ENCODE results near the gene MTOR. TPM values are rescaled to one million over a fixed set of nuclear protein-coding genes. Genes with fewer than 3 reads are reported as not detected.
A peak's percentile ranks its signal among the peaks of the same experiment; 100 is the strongest.
"Not testable (repeated sequence)": the region's sequence is repeated elsewhere in the genome, so short reads cannot be mapped to it uniquely, and the experiment has no call there.

Gene MTOR
- polyA plus RNA-seq, 4 donors, result 11.3 to 22.9 (median 17.7) TPM

- Histone ChIP-seq H3K9me3 (ENCODE audit: control insufficient read depth in 2 of 2, insufficient read depth in 1 of 2, low read depth in 1 of 2, low read length in 1 of 2) (no peaks in the 10 kb centered on the region), H3K36me3 (ENCODE audit: control insufficient read depth in 3 of 3, insufficient read depth in 2 of 3, low read depth in 1 of 3, low read length in 3 of 3) (peaks cover 0 to 9% (median 0%) of the 10 kb centered on the region in 3 donors), H3K27ac (ENCODE audit: low read depth in 1 of 3, low read length in 2 of 3) (peak overlapping the region; percentile 96 to 97 (median 96)), H3K4me3 (ENCODE audit: low read depth in 1 of 3, low read length in 3 of 3) (peak overlapping the region; percentile 73 to 96 (median 85)), H3K4me1 (ENCODE audit: control insufficient read depth in 3 of 3, insufficient read depth in 2 of 3, low read depth in 1 of 3, low read length in 2 of 3) (peaks cover 0 to 12% (median 5%) of the 10 kb centered on the region in 3 donors), H3K27me3 (ENCODE audit: control insufficient read depth in 3 of 3, insufficient read depth in 3 of 3, low read length in 3 of 3) (no peaks in the 10 kb centered on the region)
- 2 to 4% (median 3%) methylated on average over 22 of the region's 22 CpGs for WGBS, 3 donors
- FAIRE-seq (no peak), DNase-seq (no peak)
Observed at GRCh38 chr1:11273595-11274234, 11.4 kb upstream of the MTOR start.

- Histone ChIP-seq H3K9me3 (ENCODE audit: control insufficient read depth in 2 of 2, insufficient read depth in 1 of 2, low read depth in 1 of 2, low read length in 1 of 2) (no peaks in the 10 kb centered on the region), H3K27ac (ENCODE audit: low read depth in 1 of 3, low read length in 2 of 3) (peak within 1 kb of the TSS; percentile 96 to 97 (median 96)), H3K27me3 (ENCODE audit: control insufficient read depth in 3 of 3, insufficient read depth in 3 of 3, low read length in 3 of 3) (no peaks in the 10 kb centered on the region), H3K36me3 (ENCODE audit: control insufficient read depth in 3 of 3, insufficient read depth in 2 of 3, low read depth in 1 of 3, low read length in 3 of 3) (peaks cover 0 to 9% (median 0%) of the 10 kb centered on the region in 3 donors), H3K4me1 (ENCODE audit: control insufficient read depth in 3 of 3, insufficient read depth in 2 of 3, low read depth in 1 of 3, low read length in 2 of 3) (peaks cover 0 to 12% (median 5%) of the 10 kb centered on the region in 3 donors), H3K4me3 (ENCODE audit: low read depth in 1 of 3, low read length in 3 of 3) (peak within 1 kb of the TSS; percentile 73 to 96 (median 85))
- FAIRE-seq, result no peak
- 0 to 1% (median 0%) methylated on average over 27 to 55 of the region's 64 CpGs for WGBS, 3 donors
- DNase-seq, result peak; percentile 88 to 96
Observed at GRCh38 chr1:11272832-11273594, 10.7 kb upstream of the MTOR start, which contains the start of gene UBIAD1. TSS of gene UBIAD1 (plus strand) at chr1:11273198. CDS start at chr1:11273532, 334 bp downstream.

- no peaks in the 10 kb centered on the region for H3K9me3 ChIP-seq (ENCODE audit: control insufficient read depth in 2 of 2, insufficient read depth in 1 of 2, low read depth in 1 of 2, low read length in 1 of 2)
- 9 to 14% (median 12%) methylated on average over 9 of the region's 9 CpGs for WGBS, 3 donors
- peaks cover 0 to 12% (median 5%) of the 10 kb centered on the region in 3 donors for H3K4me1 ChIP-seq (ENCODE audit: control insufficient read depth in 3 of 3, insufficient read depth in 2 of 3, low read depth in 1 of 3, low read length in 2 of 3)
- peak overlapping the region in 2 of 3 donors; percentile 40 to 54 for H3K27ac ChIP-seq (ENCODE audit: low read depth in 1 of 3, low read length in 2 of 3)
- no peak for DNase-seq
- FAIRE-seq, result no peak
- peaks cover 0 to 5% (median 0%) of the 10 kb centered on the region in 3 donors for H3K36me3 ChIP-seq (ENCODE audit: control insufficient read depth in 3 of 3, insufficient read depth in 2 of 3, low read depth in 1 of 3, low read length in 3 of 3)
- peak overlapping the region in 1 of 3 donors; percentile 11 for H3K4me3 ChIP-seq (ENCODE audit: low read depth in 1 of 3, low read length in 3 of 3)
- H3K27me3 ChIP-seq (ENCODE audit: control insufficient read depth in 3 of 3, insufficient read depth in 3 of 3, low read length in 3 of 3), result no peaks in the 10 kb centered on the region
Observed at GRCh38 chr1:11272544-11272831, 10.1 kb upstream of the MTOR start.

- FAIRE-seq; H3K4me3 ChIP-seq (ENCODE audit: low read depth in 1 of 3, low read length in 3 of 3); H3K4me1 ChIP-seq (ENCODE audit: control insufficient read depth in 3 of 3, insufficient read depth in 2 of 3, low read depth in 1 of 3, low read length in 2 of 3); H3K27me3 ChIP-seq (ENCODE audit: control insufficient read depth in 3 of 3, insufficient read depth in 3 of 3, low read length in 3 of 3); H3K9me3 ChIP-seq (ENCODE audit: control insufficient read depth in 2 of 2, insufficient read depth in 1 of 2, low read depth in 1 of 2, low read length in 1 of 2); H3K36me3 ChIP-seq (ENCODE audit: control insufficient read depth in 3 of 3, insufficient read depth in 2 of 3, low read depth in 1 of 3, low read length in 3 of 3): not testable (repeated sequence)
- 81 to 83% (median 81%) methylated on average over 19 of the region's 19 CpGs for WGBS, 3 donors
- peak overlapping the region in 1 of 3 donors; percentile 40 for H3K27ac ChIP-seq (ENCODE audit: low read depth in 1 of 3, low read length in 2 of 3)
- DNase-seq, result peak in 1 of 2 donors; percentile 60
Observed at GRCh38 chr1:11267350-11268337, 5.3 kb upstream of the MTOR start.

- WGBS, 3 donors, result 82 to 85% (median 84%) methylated on average over 12 of the region's 12 CpGs
- H3K27me3 ChIP-seq (ENCODE audit: control insufficient read depth in 3 of 3, insufficient read depth in 3 of 3, low read length in 3 of 3), result no peaks in the 10 kb centered on the region
- H3K4me1 ChIP-seq (ENCODE audit: control insufficient read depth in 3 of 3, insufficient read depth in 2 of 3, low read depth in 1 of 3, low read length in 2 of 3), result peaks cover 0 to 2% (median 0%) of the 10 kb centered on the region in 3 donors
- no peak overlapping the region for H3K27ac ChIP-seq (ENCODE audit: low read depth in 1 of 3, low read length in 2 of 3)
- no peaks in the 10 kb centered on the region for H3K9me3 ChIP-seq (ENCODE audit: control insufficient read depth in 2 of 2, insufficient read depth in 1 of 2, low read depth in 1 of 2, low read length in 1 of 2)
- no peaks in the 10 kb centered on the region for H3K36me3 ChIP-seq (ENCODE audit: control insufficient read depth in 3 of 3, insufficient read depth in 2 of 3, low read depth in 1 of 3, low read length in 3 of 3)
- FAIRE-seq, result no peak
- H3K4me3 ChIP-seq (ENCODE audit: low read depth in 1 of 3, low read length in 3 of 3), result no peak overlapping the region
- no peak for DNase-seq
Observed at GRCh38 chr1:11266268-11267074, 4.1 kb upstream of the MTOR start.

- no peak for FAIRE-seq
- 84 to 100% (median 94%) methylated on average over 1 of the region's 1 CpG for WGBS, 3 donors
Observed at GRCh38 chr1:11256299-11256698, 6.1 kb downstream of the MTOR start.

GRCh38 chr1:11253226-11253625 is 9.1 kb downstream of the MTOR start:
- Histone ChIP-seq H3K4me1 (ENCODE audit: control insufficient read depth in 3 of 3, insufficient read depth in 2 of 3, low read depth in 1 of 3, low read length in 2 of 3) (no peaks in the 10 kb centered on the region), H3K27ac (ENCODE audit: low read depth in 1 of 3, low read length in 2 of 3) (no peak overlapping the region), H3K36me3 (ENCODE audit: control insufficient read depth in 3 of 3, insufficient read depth in 2 of 3, low read depth in 1 of 3, low read length in 3 of 3) (peaks cover 25 to 58% (median 30%) of the 10 kb centered on the region in 3 donors), H3K27me3 (ENCODE audit: control insufficient read depth in 3 of 3, insufficient read depth in 3 of 3, low read length in 3 of 3) (no peaks in the 10 kb centered on the region), H3K4me3 (ENCODE audit: low read depth in 1 of 3, low read length in 3 of 3) (no peak overlapping the region), H3K9me3 (ENCODE audit: control insufficient read depth in 2 of 2, insufficient read depth in 1 of 2, low read depth in 1 of 2, low read length in 1 of 2) (no peaks in the 10 kb centered on the region)
- DNase-seq, result no peak
- 77 to 89% (median 85%) methylated on average over 8 of the region's 8 CpGs for WGBS, 3 donors
- FAIRE-seq, result no peak

More at GRCh38 chr1:11256299-11256698, 6.1 kb downstream of the MTOR start:
- Histone ChIP-seq H3K36me3 (ENCODE audit: control insufficient read depth in 3 of 3, insufficient read depth in 2 of 3, low read depth in 1 of 3, low read length in 3 of 3) (peaks cover 29 to 54% (median 29%) of the 10 kb centered on the region in 3 donors), H3K27me3 (ENCODE audit: control insufficient read depth in 3 of 3, insufficient read depth in 3 of 3, low read length in 3 of 3) (no peaks in the 10 kb centered on the region), H3K9me3 (ENCODE audit: control insufficient read depth in 2 of 2, insufficient read depth in 1 of 2, low read depth in 1 of 2, low read length in 1 of 2) (no peaks in the 10 kb centered on the region), H3K4me3 (ENCODE audit: low read depth in 1 of 3, low read length in 3 of 3) (no peak overlapping the region), H3K4me1 (ENCODE audit: control insufficient read depth in 3 of 3, insufficient read depth in 2 of 3, low read depth in 1 of 3, low read length in 2 of 3) (peaks cover 0 to under 1% (median 0%) of the 10 kb centered on the region in 3 donors), H3K27ac (ENCODE audit: low read depth in 1 of 3, low read length in 2 of 3) (no peak overlapping the region)
- DNase-seq, result no peak

Data from small intestine (tissue), 7 donors.